NCI-H187 (cell line): ENCODE measurements around the gene PRKAG2.
"Not testable (repeated sequence)": the region's sequence is repeated elsewhere in the genome, so short reads cannot be mapped to it uniquely, and the experiment has no call there.

ENCODE experiments used
- DNase-seq, 2 experiments: peaks; one replicate each; lab custom pipeline; 2025; lab: John Stamatoyannopoulos, UW

Gene PRKAG2

DNA sequence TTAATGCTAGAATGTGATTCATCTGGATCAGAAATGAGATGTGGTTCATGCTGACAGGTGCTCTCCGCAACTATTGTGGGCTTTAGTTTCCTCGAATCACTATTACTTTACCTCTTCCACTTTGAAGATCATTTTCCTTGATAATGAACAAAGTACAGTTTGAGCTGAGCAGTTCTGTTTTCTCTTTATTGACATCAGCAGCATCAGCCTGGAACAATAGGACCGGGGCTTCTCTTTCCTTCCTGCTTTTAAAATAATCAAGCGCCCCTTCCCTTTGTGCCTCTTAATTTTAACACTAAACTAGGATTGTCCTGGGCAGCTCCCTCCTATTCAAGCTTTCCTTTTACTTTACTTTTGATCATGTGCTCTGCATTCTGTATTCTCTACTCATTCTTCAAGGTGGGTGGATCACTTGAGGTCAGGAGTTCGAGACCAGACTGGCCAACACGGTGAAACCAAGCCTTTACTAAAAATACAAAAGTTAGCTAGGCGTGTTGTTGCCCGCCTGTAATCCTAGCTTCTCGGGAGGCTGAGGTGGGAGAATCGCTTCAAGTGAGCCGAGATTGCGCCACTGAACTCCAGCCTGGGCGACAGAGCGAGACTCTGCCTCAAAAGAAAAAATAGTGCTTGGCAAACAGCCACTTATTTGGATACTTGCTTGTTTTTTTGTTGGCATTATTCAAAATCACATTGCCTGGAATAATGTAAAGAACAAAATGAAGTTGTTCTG lies 290.2 kb downstream of the PRKAG2 start:
- DNase-seq: no peak

DNA sequence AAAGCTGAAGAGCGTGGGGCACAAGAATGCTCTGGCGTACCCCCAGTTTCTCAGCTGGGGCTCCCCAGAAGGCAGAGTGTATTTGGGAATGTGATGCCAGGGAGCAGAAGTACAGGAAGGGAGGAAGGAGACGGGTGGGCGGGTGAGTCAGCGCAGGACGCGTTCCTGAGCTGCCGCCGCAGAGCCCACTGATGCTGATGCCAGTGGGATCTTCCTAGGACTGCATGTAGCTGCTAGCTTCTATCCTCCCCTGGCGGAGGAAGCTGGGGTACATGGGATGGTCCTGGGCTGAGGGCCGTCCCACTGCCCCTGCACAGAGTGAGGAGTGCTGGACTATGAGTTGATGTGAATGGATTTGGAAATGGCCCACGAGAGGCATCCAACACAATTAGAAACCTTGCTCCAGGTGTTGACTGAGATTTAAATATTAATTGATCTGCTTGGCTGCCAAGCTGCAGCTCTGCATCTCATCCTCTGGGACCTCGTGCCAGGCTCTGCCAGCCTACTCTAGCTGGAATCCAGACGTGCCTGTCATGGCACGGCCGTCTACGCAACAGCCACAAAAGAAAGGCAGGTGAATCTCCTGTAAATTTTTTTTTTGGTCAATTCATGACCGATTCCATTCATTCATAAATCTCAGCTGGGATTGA lies 291.0 kb downstream of the PRKAG2 start:
- DNase-seq: no peak

DNA sequence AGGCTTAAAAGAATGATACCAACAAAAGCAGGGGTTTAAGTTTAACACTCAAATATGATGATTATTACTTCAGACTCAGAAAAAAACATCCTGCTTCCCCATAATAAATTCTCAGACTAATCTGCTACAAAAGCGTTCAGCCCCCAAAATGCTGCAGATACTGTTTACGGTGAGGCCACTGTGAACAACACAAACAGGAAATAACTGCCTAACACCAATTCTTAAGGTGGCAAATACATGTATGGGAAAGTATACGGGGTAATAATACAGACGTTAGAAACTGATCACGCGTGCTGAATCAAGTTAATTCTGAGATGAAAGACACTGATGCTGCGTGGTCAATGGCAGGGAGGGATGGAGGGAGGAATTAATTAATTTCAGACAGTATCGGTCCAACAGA lies 295.2 kb downstream of the PRKAG2 start:
- DNase-seq: no peak

DNA sequence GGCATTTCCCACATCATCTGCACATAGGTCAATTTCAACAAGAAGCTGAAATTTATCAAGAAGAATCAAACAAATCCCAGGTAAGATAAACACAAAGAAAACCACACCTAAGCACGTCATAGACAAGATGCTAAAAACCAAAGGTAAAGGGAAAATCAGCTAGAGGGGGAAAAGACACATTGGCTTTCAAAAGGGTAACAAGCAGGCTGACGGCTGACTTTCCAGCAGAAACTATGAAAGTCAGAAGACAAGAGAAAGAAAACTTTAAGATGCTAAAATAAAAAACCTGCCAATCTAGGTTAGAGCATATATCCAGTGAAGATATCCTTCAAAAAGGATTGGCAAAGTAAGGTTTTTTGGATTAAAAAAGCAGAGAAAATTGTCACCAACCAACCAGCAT lies 297.3 kb downstream of the PRKAG2 start:
- no peak for DNase-seq

DNA sequence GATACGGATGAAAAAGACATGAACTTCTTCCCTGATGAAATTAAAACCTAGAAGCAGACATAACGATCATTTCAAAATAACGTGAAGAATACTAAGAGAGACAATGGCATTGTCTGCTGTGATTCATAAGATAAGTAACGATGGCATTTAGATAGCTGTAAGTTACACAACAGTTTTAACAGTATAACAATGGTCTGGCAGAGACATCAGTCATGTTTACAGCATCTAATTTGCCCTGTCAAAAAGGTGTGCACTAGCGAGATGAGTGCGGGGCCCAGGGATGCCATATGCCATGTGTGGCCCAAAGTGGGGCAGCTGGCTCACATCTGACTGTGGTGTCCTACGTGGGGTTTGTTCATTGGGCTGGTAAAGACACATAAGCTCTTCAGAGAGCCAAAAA lies 301.5 kb downstream of the PRKAG2 start:
- DNase-seq: no peak

DNA sequence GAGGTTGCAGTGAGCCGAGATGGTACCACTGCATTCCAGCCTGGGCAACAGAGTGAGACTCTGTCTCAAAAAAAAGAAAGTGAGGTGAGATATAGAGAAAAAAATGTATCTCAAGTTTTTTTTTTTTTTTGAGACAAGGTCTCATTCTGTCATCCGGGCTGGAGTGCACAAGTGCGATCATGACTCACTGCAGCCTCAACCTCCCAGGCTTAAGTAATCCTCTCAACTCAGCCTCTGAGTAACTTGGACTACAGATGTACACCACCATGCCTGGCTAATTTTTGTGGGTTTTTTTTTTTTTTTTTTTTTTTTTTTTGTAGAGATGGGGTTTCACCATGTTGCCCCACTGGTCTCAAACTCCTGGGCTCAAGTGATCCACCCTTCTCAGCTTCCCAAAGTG lies 303.9 kb downstream of the PRKAG2 start:
- not testable (repeated sequence) for DNase-seq

- no peak for DNase-seq
Measured at GRCh38 chr7:151572136-151572535, 304.8 kb downstream of the PRKAG2 start.

- DNase-seq: no peak
Measured at GRCh38 chr7:151571471-151571870, 305.4 kb downstream of the PRKAG2 start.

DNA sequence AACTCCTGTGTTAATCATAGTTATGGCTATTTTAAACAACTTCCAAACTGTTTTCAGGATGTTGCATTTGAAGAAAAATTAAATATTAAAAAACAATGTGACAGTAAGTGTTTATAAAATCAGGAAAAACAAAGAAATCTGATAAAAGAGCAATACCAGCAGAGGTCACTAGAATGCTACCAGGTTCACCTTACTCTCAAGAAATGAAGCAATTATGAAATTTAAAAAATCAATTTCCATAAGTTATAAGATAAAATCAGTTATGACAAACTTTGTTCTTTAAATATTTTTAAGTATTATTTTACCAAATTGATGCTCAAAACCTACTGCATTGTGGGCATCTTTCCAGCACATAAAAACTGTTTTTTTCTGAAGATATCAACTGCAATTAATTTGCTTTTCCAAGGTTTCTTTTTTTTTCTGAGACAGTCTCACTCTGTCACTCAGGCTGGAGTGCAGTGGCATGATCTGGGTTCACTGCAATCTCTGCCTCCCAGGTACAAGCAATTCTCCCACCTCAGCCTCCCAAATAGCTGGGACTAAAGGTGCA lies 306.5 kb downstream of the PRKAG2 start:
- no peak for DNase-seq

DNA sequence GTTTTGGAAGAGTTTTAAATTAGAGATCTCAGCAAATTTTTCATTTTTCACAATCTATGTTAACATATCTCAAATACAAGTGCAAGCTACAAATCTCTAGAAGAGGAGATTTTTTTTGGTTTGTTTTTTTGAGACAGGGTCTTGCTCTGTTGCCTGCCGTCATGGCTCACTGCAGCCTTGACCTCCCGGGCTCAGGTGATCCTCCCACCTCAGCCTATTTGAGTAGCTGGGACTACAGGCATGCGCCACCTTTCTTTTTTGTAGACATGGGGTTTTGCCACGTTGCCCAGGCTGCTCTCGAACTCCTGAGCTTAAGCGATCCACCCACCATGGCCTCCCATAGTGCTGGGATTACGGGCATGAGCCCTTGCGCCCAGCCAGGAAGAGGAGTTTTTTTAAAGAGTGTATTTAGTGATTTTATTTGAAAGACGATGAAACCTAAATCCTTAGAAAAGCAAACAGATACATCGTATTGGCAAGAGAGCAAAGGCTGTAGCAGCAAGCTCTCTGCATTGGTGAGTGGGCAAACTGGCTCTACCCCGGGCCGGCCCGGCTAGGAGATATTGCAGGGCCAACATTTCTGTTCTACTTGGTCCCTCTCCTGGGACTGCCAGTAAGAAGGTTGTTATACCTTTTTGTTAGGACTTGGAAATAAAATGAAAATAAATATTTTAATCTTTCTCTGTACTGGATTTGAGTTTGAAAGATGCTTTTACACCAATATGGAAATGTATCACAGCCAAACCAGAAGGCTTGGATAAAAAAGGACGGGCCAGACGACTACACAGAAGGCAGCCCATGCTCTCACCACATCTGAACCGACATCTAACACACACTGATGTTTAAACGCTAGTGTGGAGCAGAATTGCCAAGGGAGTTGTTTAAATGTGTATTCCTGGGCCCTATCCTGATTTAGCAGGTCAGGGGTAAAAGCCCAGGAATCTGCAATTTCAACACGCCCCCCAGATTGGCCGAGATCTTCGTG lies 307.7 kb downstream of the PRKAG2 start:
- DNase-seq: no peak

- no peak for DNase-seq
Measured at GRCh38 chr7:151566897-151567320, 310.0 kb downstream of the PRKAG2 start.

DNA sequence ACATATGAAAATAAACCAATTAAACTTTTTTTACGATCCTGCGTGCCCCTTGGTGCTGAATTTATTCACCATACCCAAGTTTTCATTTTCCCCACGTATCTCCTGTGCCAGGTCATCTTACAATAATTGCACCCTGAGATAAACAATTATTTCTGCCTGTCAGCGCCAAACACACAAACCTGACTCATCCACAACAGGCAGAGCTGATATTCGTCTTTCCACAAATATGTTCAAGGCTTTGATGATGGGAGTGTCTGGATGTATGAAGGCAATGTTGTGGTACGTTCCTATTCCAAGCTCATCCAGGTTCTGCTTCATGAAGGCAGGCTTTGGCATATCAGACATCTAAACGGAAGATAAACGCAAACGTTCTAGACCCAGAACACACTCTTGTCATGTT lies 311.4 kb downstream of the PRKAG2 start:
- no peak for DNase-seq

GRCh38 chr7:151560243-151560642 lies 316.7 kb downstream of the PRKAG2 start:
- DNase-seq: no peak

DNA sequence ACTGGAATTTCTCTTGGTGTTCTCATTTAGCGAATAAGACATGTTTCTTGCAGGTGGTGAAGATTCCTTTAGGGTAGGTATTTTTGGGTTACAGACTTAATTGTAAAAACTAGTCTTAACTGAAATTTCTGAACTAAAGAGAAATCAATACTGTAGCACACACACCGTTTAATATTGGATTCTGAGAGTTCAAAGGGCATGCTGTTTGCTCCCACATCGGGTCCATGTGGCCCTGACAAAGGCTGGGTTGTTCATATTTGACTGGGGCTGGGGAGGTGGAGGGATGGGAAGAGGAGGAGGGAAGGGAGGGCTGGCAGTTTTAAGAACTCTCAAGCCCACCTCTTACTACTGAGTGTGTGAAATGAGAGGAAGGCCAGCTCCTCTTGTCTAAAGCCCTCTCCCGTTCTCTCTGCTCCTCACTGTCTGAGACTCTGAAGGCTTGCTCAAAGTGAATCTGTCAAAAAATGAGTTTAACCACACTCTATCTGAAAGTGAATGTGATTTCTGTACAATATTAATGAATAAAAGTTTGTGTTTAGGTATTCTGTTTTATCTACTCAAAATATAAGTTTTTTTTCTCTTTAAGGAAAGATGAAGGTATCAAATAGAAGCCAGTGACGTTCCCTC lies 317.2 kb downstream of the PRKAG2 start:
- no peak for DNase-seq

DNA sequence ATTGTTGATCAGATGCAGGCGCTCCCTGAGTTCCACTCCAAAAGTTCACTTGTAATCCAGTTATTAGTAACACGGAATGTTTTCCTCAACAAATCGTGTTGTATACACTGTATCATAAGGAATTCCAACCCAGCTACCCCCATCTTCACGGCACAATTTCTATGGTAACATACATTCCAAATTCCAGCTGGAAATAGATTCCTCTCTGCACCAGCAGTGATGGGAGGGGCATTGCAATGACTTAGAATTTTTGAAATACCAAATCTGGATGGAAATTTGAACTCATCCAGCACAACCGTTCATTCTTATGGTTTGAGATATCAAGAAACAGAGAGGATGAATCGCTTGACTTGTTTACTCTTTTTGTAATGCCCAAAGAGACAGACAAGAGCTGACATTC lies 318.3 kb downstream of the PRKAG2 start:
- no peak for DNase-seq

GRCh38 chr7:151556592-151556991 lies 320.3 kb downstream of the PRKAG2 start:
- no peak for DNase-seq

GRCh38 chr7:151553356-151553755 lies 323.6 kb downstream of the PRKAG2 start:
- DNase-seq: no peak

- peak; percentile 47 to 78 for DNase-seq
Measured at GRCh38 chr7:151552352-151553028, 324.4 kb downstream of the PRKAG2 start.

- DNase-seq: no peak
Measured at GRCh38 chr7:151551820-151552219, 325.1 kb downstream of the PRKAG2 start.

GRCh38 chr7:151550656-151551286 lies 326.1 kb downstream of the PRKAG2 start:
- DNase-seq: no peak

GRCh38 chr7:151549644-151550043 lies 327.3 kb downstream of the PRKAG2 start:
- DNase-seq: no peak
